ENCODE results near the gene DPP3. TPM values are rescaled to one million over a fixed set of nuclear protein-coding genes. Genes with fewer than 3 reads are reported as not detected.

DPP3 gene
- total RNA-seq, 1 experiment from 2014 or later: 180 TPM

- Histone ChIP-seq H3K36me3 (ENCODE audit: control insufficient read depth, insufficient read depth, low read length) (no peaks in the 10 kb centered on the region), H3K4me3 (ENCODE audit: low read depth in 2 of 2, low read length in 2 of 2) (no peak overlapping the region), H3K9me3 (ENCODE audit: control insufficient read depth, insufficient read depth, low read depth, low read length) (no peaks in the 10 kb centered on the region), H3K4me1 (ENCODE audit: control insufficient read depth, insufficient read depth, low read length) (no peaks in the 10 kb centered on the region), H3K27ac (ENCODE audit: low read length) (no peak overlapping the region), H3K27me3 (ENCODE audit: control insufficient read depth, insufficient read depth, low read length) (peaks cover 3% of the 10 kb centered on the region)
- POLR2A ChIA-PET: no interaction called here
- in situ Hi-C loops (cut with HindIII; ENCODE audit: low pct_unique_long_range_greater_than_20kb, low sequenced_read_pairs): no loop called here
- DNase-seq (ENCODE audit: low read depth, low spot score): no peak
- TF ChIP-seq, protein P1, sequence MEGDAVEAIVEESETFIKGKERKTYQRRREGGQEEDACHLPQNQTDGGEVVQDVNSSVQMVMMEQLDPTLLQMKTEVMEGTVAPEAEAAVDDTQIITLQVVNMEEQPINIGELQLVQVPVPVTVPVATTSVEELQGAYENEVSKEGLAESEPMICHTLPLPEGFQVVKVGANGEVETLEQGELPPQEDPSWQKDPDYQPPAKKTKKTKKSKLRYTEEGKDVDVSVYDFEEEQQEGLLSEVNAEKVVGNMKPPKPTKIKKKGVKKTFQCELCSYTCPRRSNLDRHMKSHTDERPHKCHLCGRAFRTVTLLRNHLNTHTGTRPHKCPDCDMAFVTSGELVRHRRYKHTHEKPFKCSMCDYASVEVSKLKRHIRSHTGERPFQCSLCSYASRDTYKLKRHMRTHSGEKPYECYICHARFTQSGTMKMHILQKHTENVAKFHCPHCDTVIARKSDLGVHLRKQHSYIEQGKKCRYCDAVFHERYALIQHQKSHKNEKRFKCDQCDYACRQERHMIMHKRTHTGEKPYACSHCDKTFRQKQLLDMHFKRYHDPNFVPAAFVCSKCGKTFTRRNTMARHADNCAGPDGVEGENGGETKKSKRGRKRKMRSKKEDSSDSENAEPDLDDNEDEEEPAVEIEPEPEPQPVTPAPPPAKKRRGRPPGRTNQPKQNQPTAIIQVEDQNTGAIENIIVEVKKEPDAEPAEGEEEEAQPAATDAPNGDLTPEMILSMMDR (IDR thresholded peaks at IDR 0.05): no peak
- TF ChIP-seq TCF7L2 (IDR thresholded peaks at IDR 0.05; ENCODE audit: low read depth, low read length) (no peak), SIN3A (IDR thresholded peaks at IDR 0.05; ENCODE audit: borderline replicate concordance, insufficient read depth, low read depth, low read length) (no peak), POLR2AphosphoS5 (IDR thresholded peaks at IDR 0.05; ENCODE audit: low read depth, low read length) (no peak)
- TF ChIP-seq, protein P2, sequence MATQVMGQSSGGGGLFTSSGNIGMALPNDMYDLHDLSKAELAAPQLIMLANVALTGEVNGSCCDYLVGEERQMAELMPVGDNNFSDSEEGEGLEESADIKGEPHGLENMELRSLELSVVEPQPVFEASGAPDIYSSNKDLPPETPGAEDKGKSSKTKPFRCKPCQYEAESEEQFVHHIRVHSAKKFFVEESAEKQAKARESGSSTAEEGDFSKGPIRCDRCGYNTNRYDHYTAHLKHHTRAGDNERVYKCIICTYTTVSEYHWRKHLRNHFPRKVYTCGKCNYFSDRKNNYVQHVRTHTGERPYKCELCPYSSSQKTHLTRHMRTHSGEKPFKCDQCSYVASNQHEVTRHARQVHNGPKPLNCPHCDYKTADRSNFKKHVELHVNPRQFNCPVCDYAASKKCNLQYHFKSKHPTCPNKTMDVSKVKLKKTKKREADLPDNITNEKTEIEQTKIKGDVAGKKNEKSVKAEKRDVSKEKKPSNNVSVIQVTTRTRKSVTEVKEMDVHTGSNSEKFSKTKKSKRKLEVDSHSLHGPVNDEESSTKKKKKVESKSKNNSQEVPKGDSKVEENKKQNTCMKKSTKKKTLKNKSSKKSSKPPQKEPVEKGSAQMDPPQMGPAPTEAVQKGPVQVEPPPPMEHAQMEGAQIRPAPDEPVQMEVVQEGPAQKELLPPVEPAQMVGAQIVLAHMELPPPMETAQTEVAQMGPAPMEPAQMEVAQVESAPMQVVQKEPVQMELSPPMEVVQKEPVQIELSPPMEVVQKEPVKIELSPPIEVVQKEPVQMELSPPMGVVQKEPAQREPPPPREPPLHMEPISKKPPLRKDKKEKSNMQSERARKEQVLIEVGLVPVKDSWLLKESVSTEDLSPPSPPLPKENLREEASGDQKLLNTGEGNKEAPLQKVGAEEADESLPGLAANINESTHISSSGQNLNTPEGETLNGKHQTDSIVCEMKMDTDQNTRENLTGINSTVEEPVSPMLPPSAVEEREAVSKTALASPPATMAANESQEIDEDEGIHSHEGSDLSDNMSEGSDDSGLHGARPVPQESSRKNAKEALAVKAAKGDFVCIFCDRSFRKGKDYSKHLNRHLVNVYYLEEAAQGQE (IDR thresholded peaks at IDR 0.05; ENCODE audit: insufficient read depth in 1 of 2, low read depth in 2 of 2, low read length in 1 of 2): no peak
- no TSS peak for BruUV-seq (replicated peaks)
- intact Hi-C loops (cut with micrococcal nuclease; ENCODE audit: unreplicated experiment): no loop called here
- ATAC-seq: no peak
- CTCF ChIA-PET: interaction anchor here (0.6 kb wide), 2 partner anchors 75 to 82 kb away, joined by 3 to 5 read pairs; no protein-coding TSS in a partner anchor
These were observed 25.4 kb upstream of the DPP3 start for GRCh38 chr11:66454828-66455227.

- ATAC-seq: no peak
- CTCF ChIA-PET: no interaction called here
- POLR2A ChIA-PET: no interaction called here
- Histone ChIP-seq H3K4me1 (ENCODE audit: control insufficient read depth, insufficient read depth, low read length) (no peaks in the 10 kb centered on the region), H3K4me3 (ENCODE audit: low read depth in 2 of 2, low read length in 2 of 2) (no peak overlapping the region), H3K27ac (ENCODE audit: low read length) (no peak overlapping the region), H3K27me3 (ENCODE audit: control insufficient read depth, insufficient read depth, low read length) (no peaks in the 10 kb centered on the region; the same call in 1 of the 2 replicates), H3K36me3 (ENCODE audit: control insufficient read depth, insufficient read depth, low read length) (no peaks in the 10 kb centered on the region), H3K9me3 (ENCODE audit: control insufficient read depth, insufficient read depth, low read depth, low read length) (no peaks in the 10 kb centered on the region)
- intact Hi-C loops (cut with micrococcal nuclease; ENCODE audit: unreplicated experiment) (no loop called here), in situ Hi-C loops (cut with HindIII; ENCODE audit: low pct_unique_long_range_greater_than_20kb, low sequenced_read_pairs) (no loop called here)
- TF ChIP-seq, protein P1 (IDR thresholded peaks at IDR 0.05): no peak
- TF ChIP-seq POLR2AphosphoS5 (IDR thresholded peaks at IDR 0.05; ENCODE audit: low read depth, low read length) (no peak), TCF7L2 (IDR thresholded peaks at IDR 0.05; ENCODE audit: low read depth, low read length) (no peak), SIN3A (IDR thresholded peaks at IDR 0.05; ENCODE audit: borderline replicate concordance, insufficient read depth, low read depth, low read length) (no peak)
- TF ChIP-seq, protein P2 (IDR thresholded peaks at IDR 0.05; ENCODE audit: insufficient read depth in 1 of 2, low read depth in 2 of 2, low read length in 1 of 2): no peak
- DNase-seq (ENCODE audit: low read depth, low spot score): no peak
- no TSS peak for BruUV-seq (replicated peaks)
These were observed 22.4 kb upstream of the DPP3 start for GRCh38 chr11:66457826-66458225.

Measured in Panc1 (cell line).